Fibroblast of the conjunctiva (primary cell): ENCODE results near the gene HSPA9.

Source experiments
- DNase-seq: peaks from one replicate; pipeline ENCODE4 v3.0.0-alpha.2; 2010; ENCODE audit warnings: low read depth

Gene HSPA9

DNA sequence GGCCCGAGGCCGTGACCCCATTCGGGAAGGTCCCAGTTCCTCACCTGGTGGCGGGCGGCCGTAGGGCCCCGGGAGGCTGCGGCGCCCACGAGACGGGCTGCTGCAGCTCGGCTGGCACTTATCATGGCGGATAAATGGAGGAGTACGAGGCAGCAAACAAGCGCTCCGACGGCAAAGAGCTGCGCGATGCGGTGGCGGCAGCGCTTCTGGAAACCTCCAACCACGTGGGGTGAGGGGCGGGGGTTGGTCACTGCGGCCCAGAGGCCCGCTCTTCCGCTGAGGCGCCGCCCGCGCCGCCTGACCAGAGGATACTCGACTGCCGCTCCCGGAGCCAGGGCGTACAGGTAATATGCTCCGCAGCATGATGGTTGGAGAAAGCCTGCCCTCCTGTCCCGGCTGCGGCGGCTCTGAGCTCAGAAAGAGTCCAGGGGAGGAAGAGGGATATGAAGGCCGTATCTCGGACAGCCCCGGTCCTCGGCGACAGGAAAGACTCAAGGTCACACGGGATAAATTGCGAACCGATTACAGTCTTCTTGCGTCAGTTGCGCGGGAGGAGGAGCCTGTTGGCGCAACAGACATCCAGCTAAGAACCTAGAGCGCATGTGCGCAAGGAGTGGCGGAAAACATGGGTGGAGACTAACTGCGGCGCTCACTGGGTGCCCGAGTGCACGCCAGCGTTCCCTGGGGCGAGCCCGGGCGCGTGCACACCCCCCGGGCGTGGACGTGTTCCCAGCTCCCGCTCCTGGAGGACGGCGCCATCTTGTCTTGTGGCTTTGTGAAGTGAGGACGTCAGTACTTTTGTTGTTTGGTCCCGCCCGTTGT, at the start of gene HSPA9:
HSPA9 (minus strand) TSS at position 208 of the 822 bp plus-strand sequence; CDS start at position 125, 83 bp downstream.
- peak; percentile 100 for DNase-seq

DNA sequence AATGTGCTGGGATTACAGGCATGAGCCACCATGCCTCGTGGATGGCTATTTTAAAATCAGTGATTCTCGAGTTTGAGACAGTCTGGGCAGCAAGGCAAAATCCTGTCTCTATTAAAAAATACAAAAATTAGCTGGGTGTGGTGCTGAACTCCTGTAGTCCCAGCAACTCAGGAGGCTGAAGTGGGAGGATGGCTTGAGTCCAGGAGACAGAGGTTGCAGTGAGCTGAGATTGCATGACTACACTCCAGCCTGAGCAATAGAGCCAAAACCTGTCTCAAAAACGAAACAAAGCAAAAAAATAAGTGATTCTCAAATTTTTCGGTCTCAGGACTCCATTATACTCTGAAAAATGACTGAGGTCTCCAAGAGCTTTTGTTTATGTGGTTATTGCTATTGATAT, 47.9 kb upstream of the HSPA9 start:
- no peak for DNase-seq

DNA sequence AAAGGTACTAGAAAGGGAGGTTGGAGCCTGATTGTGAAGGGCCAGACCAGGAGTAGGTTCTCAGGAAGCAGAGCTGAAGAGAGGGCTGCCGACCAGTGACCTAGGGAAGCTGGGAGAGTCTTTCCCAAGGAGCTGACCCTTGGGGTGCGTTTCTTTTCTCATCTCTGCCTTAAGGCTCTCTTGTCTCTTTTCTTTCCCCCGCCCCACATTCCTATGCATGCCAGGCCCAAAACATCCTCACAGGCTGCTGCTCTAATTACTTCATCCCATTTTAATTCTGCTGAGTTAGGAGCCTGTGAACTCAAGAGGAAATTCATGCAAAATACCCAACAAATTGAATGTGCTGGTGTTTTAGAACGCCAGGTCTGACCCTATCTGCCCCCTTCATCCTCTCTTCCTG, 46.9 kb upstream of the HSPA9 start:
- DNase-seq: no peak

DNA sequence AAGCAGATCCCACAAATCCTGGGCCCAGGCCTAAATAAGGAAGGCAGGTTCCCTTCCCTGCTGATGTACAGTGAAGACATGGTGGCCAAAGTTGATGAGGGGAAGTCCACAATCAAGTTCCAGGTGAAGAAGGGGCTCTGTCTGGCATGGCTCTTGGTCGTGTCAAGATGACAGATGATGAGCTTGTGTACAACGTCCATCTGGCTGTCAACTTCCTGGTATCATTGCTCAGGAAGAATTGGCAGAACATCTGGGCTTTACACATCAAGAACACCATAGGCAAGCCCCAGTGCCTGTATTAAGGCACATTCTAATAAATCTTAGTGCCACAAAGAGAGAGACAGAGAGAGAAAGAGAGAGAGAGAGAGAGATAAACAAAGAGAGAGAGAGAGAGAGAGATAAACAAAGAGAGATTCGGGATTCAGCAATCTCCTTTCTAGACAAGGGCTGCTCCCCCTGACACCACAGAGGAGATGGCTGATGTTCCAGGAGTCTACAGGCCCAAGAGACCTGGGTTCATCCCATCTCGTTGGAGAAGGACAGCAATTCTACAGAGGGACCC, 45.5 kb upstream of the HSPA9 start:
- no peak for DNase-seq

DNA sequence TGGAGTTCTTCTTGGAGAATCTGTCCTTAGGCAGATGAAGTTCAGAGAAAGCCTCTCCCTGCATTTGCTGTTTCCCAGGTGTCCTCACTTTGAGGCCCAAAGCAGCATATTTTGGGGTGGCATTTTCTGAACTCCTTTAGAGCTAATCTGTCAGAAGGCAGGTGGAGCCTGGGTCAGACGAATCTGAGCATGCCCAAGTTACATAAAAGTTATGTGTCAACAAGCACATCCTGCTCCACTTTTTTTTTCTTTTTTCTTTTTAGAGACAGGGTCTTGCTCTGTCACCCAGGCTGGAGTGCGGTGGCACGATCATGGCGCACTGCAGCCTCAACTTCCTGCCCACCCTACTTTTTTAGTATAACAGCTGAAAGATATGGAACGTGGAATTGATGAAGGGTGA, 41.3 kb upstream of the HSPA9 start:
- DNase-seq: no peak

DNA sequence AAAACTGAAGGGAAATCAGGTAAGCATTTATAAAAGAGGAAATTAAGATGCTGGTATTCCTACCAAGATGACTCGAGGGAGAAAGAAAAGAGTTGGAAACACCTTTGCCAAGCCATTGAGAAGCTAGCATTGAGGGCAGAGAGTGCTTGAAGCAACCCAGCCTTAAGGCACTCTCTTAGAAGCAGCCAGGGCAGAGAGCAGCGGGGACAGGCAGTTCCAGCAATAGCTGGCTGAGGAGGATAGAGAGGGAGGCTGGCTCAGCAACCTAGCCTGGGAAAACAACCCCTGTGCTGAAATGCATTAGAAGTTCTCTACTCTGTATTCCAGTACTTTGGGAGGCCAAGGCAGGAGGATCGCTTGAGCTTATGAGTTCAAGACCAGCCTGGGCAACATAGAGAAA, 40.3 kb upstream of the HSPA9 start:
- no peak for DNase-seq

DNA sequence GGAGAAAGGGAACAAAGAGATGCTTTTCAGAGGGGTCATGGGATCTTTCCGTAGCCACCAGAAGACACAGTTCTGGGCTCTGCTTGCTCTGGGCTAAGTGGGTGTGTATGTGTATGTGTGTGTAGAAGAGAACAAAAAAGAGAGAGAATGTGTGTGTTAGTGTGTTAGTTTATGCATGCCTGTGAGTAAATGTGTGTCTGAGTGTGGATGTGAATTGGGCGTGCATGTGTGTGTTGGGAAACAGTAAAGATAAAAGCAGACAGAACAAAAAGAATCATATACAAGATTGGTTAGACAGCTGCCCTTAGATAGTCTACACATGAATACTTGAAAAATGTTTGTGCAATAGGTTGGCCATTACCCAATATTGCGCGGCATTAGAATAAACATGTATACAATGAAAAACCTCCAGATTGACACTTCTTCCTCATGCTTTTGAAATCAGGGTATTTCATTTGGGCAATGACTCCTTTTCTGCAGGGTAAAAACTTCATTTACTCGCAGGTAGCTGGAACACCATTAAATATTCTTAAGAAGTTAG, 36.5 kb upstream of the HSPA9 start:
- DNase-seq: no peak

DNA sequence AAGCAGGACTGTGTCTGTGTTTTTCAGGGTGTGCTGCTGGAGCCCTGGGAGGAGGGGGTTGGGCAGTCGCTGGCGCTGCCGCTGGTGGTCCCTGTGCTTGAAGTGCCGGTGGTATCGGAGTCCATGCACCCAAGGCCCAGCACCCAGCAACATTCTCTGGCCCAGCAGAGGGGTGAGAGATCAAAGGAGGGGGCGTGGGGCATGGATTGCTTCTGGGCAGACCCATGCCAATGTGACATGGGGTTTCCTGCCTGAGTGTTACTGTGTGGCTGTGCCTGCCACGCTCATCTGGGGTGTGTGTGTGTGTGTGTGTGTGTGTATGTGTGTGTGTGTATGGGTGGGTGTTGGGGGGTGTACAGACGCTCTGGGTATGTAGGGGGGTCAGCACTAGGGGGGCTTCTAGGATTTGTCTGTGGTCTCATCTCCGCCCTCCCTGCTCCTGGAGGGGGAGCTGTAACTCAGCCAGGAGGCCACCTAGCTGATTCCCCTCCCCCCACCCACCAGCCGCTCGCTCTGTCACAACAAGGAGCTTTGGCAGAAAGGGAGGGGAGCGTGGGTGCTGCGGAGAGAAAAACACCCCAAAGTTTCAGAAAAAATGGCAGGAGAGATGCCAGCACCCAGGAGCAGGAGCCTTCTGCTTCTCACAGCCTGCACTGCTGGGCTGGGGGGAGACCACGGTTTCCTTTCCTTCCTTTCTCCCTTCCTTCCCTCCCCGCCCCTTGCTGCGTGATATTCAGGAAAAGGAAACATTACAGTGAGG, 35.9 kb upstream of the HSPA9 start:
- DNase-seq: no peak

DNA sequence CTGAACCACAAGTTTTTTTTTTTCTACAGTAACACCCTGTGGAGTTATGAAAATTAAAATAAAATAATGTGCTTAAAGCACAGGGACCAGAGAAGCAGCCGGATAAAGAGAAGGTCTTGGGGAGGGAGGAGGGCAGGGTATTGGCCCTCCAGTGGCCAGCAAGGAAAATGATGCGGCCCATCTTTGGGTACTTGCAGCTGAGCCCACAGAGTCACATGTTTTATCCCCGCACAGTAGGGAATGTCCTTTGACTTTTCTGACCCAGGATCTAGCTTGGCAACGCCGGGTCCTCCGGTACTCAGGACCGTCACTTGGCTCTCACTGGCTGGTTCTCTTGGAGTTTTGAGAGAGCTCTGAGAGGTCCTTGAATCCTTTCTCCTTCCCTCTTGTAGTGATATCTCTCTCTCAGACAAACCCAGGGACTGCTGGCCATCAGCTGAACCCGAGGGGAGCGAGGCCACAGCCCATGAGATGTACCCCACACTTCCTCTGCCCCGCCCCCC, 35.3 kb upstream of the HSPA9 start:
- DNase-seq: no peak

DNA sequence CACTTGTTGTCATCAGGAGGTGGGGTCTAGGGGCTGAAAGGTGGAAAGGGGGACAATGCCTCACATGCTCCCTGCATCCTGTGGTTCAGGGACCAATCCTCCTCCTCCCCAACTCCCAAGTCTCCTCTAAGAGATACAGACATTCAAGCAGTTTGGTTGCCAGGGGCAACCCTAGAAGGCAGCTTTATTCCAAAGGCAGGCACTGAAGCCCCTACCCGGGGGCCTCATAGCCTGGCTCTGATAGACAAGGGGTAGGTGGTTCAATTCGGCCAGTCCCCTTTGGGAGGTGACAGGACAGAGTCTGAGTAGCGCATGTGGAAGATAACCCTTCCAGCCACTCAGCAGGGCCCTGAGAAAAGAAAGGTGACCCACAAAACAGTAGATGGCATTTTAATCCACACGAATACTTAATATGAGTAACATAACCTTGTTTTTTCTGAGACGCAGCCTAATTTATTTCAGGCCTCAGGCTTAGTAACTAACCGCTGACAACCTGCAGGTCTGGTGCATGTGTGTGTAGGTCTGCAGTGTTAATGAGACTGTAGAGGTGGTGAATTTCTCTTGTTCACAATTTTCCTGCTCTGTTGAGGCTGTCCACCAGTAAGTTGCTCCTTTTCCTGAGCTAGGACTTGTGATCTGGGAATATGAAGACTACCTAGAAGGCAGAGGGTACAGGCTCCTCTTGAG, 31.3 kb upstream of the HSPA9 start:
- no peak for DNase-seq

DNA sequence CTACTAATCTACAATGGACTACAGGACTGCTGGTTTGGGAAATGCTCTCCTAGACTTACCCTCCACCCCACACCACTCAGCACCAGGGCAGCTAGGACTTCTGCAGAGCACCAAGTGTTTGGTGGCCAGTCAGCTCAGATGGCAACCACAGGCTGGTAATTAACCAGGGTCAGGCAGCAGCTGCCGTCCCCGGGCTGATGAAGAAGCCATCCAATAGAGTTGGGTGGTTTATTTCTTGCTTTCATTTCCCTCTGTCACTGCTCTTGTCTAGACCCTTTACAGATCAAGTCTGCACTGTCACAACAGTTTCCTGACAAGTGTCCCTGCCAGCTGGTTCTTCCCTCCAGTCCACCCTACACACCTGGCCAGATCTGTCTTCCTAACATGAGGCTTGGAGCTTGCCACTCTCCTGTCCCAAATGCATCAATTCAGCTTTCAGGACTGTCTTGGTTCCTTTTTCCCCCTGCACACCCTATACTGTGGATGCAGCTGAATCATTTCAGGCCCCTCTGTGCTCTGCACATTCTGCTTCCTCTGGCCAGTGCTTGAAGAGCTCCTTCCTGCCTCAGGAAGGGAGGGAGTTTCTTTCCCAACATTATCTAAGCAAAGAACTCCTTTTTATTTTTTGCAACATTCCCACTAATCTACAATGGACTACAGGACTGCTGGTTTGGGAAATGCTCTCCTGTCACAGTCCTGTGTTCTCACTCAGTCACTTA, 30.2 kb upstream of the HSPA9 start:
- DNase-seq: no peak

DNA sequence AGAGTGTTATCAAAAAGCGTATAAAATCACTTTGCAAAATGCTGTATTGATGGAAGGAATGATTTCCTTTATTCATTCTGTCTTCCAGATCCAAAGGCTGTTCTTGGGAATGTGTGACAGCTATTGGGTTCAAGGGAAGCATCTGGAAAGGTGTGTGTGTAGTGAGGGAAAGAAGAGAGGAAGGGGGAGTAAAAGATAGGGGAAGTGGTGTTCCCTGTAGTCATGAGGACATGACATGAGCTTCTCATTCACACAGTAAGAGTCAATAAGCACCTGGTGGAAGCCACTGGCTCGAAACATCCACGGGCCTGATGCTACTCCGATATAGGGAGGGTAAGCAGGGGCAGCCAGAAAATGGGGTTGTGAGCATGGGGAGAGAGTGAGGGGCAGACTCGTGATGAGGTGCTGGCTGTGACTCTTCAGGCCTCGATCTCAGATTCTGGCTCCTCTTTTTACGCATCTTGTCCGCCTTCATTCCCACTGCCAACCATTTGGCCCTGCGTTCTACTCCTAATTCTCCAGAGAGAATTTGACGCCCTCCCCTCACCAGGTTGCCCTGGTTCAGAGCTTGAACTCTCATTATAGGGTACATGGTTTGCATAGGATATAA, 29.1 kb upstream of the HSPA9 start:
- no peak for DNase-seq

DNA sequence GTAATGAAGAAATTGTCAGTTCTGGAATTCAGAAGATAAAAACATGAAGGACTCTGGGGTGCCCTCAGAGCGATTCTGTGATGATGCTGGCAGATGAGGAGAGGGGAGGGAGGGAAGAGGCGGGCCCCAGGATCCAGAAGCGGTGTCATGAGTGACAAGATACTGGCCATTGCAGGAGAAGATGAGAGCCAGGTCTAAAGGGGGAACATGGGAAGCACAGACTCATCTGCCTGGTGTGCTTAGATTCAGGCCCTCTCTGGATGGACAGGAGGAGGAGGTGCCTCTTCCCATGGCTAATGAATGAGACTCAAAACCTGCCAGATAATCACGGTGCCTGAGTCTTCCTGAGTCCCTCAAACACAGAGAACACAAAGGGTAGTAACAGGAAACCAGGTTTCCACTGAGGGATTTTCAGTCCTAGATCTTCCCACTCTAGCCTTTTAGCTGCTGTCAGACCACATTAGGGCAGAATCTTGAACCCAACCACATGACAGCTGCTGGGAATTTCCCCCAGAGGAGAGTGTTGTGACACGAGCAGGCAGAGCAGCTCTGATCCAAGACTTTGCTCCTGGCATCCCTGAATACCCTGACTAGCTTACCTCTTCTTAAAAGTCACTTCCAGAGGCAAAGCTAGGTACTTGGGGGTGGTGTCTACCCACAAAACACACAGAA, 28.2 kb upstream of the HSPA9 start:
- DNase-seq: no peak

DNA sequence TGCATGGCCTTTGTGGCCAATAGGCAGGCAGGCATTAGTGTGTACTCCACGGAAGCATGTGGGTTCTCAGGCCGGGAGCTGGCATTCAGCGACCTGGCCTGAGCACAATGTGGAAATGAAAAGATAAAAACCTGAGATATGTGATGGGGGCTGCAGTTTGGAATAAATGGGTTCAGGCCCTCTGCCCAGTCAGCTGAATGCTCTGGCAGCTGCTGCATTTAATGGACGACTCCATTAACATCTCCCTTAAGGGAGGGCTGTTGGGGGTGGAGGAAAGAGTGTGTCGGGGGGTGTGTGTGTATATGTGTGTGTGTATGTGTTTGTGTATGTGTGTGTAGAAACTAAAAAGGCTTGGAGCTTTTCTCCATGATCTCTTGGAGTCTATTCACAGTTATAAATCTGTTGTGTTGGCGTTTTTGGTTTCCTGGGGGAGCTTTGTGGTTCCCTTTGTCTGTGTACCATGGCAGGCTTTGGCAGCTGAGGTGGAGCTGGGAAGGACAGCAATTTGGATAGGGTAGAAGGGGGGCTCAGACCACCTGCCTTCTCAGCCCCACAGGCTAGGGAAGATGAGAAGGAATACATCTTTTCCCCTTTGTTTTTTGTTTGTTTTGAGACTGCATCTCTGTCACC, 27.3 kb upstream of the HSPA9 start:
- no peak for DNase-seq

DNA sequence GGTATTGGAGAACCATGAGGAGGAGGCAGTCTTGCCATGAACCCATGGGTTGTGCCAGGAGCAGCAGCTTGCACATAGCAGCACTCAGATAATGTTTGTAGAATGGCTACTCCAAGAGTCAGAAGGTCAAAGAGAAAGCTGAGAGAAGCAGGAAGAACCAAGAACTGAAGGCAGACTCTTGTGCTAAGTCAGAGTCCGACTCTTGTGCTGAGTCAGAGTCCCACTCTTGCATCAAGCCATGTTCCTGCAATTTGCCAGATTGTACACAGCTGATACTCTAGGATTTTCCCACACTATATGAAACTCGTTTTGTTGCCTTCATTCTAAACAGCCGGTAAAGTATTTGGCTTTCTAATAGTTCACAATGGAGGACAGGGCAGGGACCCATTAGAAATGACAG, 26.2 kb upstream of the HSPA9 start:
- peak; percentile 76 for DNase-seq

DNA sequence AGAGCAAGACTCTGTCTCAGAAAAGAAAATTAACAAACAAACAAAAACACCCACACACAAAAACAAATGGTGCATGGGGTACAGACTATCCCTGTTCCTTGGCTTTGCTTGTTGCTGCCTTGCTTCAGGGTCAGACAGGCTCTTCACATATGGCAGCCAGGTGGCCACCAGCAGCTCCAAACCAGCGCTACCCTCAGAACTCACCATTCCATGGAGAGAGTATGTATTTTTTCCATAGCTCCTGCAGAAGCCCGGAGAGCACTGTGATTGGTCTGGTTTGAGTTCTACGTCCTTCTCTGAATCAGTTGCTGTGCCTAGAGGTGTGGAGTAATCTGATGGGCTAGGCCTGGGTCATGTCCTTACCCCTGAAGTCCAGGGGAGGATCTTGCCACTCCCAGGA, 25.2 kb upstream of the HSPA9 start:
- no peak for DNase-seq

DNA sequence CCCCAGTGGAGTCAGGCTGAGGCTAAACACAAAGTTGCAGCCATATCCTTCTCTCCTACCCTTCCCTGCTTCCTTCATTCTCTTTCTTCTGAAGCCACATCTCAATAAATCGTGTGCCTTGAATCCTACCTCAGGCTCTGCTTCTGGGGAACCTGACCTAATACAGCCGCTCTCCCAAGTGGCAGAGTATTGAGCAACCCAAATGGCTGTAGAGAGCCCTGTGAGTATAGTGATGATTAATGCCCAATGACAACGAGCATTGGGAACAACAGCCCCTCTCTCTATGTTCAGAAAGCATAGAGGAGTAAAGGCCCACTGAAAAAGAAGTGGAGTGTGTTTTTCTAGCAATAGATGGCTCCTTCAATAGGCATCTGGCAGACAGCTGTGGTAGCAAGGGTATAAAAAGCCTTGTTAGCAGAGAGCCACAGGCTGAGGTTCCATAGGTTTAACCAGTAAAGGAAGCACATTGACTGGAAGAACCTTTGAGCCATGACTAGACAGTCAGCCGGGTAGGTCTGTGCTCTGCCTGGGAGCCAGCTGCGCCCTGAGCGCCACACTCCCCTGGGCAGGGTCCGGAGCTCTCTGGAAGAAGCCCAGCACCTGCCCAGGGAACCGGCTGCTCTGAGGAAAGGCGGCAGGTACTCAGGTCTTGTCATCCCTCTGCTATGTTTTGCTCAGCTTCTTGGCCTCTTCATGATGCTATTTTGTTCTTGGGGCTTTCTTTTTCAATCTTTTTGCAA, 22.6 kb upstream of the HSPA9 start:
- no peak for DNase-seq

DNA sequence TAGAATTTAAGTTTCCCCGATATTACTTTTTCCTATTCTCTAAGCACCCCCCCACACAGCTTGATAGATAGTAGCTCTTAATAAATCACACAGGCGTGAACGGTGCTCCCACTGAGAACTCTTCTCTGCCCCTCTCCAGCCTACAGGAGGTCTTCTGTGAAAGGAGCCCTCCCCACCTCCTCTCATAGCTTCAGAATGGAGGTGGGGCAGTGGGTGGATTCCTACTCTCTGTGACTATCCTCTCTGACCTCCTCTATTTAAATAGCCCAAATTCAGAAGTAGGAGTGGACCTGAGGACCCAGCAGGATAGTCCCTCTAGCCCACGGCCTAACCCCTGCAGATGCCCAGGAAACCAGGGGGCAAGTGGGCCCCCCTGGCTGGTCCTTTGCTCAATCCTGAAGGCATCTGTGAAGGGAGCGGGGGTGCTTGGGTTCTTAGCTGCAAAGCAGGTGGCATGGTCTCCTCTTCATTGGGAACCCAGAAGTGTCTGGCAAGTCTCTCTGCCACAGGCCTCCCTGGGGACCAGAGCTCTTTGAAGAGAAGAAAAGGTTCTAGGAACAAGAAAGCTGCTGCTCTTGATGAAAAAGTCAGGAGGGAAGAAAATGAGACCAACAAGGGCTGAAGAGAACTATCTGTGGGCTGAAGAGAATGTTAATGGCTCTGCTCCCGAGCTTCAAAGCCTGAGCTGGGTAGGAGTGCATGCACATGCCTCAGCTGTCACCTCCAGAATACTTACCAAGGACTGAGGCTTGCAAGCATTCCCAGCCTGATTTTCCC, 21.1 kb upstream of the HSPA9 start:
- DNase-seq: no peak
